SU-DHL-6 (cell line): ENCODE measurements around the gene LRBA.

ENCODE experiments used
- EZH2phosphoT487 ChIP-seq: fragments of 200-600 bp; sonication (generic), shearing (Covaris generic); conservative IDR thresholded peaks from 2 replicates; pipeline ENCODE4 v1.6.1; 2018; ENCODE audit warnings: mild to moderate bottlenecking, antibody characterized with exemption, low read length, moderate library complexity, mixed read lengths
- TF ChIP-seq, protein P1 (sequence below): fragments of 200-600 bp; sonication (generic); IDR thresholded peaks from one replicate; pipeline ENCODE4 v1.5.1; 2017; ENCODE audit warnings: antibody characterized with exemption, mild to moderate bottlenecking, low read length, moderate library complexity; ENCODE audit not compliant: insufficient read depth, poor library complexity, severe bottlenecking

- TF ChIP-seq, protein P1, sequence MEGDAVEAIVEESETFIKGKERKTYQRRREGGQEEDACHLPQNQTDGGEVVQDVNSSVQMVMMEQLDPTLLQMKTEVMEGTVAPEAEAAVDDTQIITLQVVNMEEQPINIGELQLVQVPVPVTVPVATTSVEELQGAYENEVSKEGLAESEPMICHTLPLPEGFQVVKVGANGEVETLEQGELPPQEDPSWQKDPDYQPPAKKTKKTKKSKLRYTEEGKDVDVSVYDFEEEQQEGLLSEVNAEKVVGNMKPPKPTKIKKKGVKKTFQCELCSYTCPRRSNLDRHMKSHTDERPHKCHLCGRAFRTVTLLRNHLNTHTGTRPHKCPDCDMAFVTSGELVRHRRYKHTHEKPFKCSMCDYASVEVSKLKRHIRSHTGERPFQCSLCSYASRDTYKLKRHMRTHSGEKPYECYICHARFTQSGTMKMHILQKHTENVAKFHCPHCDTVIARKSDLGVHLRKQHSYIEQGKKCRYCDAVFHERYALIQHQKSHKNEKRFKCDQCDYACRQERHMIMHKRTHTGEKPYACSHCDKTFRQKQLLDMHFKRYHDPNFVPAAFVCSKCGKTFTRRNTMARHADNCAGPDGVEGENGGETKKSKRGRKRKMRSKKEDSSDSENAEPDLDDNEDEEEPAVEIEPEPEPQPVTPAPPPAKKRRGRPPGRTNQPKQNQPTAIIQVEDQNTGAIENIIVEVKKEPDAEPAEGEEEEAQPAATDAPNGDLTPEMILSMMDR: no peak
- TF ChIP-seq EZH2phosphoT487: no peak
Observed at GRCh38 chr4:150533673-150534072, 481.4 kb downstream of the LRBA start.
